Loucy (cell line): ENCODE data around the gene CIB4.

Experiments
- H2AFZ ChIP-seq: fragments of 200-600 bp; sonication (generic); 2 replicates; pipeline ENCODE4 v1.6.0; 2016; ENCODE audit warnings: antibody characterized with exemption, mild to moderate bottlenecking, low read length, moderate library complexity
- H3F3A ChIP-seq: fragments of 200-600 bp; 2 replicates; pipeline ENCODE4 v1.6.0; 2016; ENCODE audit warnings: antibody characterized with exemption, low read depth, mild to moderate bottlenecking
- H3K27me3 ChIP-seq: fragments of 200-600 bp; sonication (generic); 2 replicates; pipeline ENCODE4 v1.6.1; 2014; ENCODE audit warnings: low read length, mild to moderate bottlenecking; ENCODE audit not compliant: insufficient read depth, poor library complexity, severe bottlenecking
- H3K36me3 ChIP-seq: fragments of 200-600 bp; sonication (generic); 2 replicates; pipeline ENCODE4 v1.6.1; 2016; ENCODE audit warnings: low read length; ENCODE audit not compliant: insufficient read depth
- H3K4me1 ChIP-seq: fragments of 200-600 bp; sonication (generic); 2 replicates; pipeline ENCODE4 v1.5.1; 2014; ENCODE audit warnings: low read length, mild to moderate bottlenecking; ENCODE audit not compliant: insufficient read depth, poor library complexity, severe bottlenecking
- H3K4me2 ChIP-seq: fragments of 200-600 bp; sonication (generic); 2 replicates; pipeline ENCODE4 v1.6.0; 2014; ENCODE audit warnings: antibody characterized with exemption, low read length, low read depth, mild to moderate bottlenecking; ENCODE audit not compliant: poor library complexity, severe bottlenecking
- H3K4me3 ChIP-seq: fragments of 200-600 bp; sonication (generic); 2 replicates; pipeline ENCODE4 v1.5.1; 2014; ENCODE audit warnings: low read length, mild to moderate bottlenecking, mixed read lengths; ENCODE audit not compliant: poor library complexity, severe bottlenecking
- H3K79me2 ChIP-seq: fragments of 200-600 bp; sonication (generic); 2 replicates; pipeline ENCODE4 v1.6.1; 2014; ENCODE audit warnings: low read length; ENCODE audit not compliant: insufficient read depth
- H3K9ac ChIP-seq: fragments of 200-600 bp; sonication (generic); 2 replicates; pipeline ENCODE4 v1.6.0; 2014; ENCODE audit warnings: mild to moderate bottlenecking, low read depth, low read length, moderate library complexity; ENCODE audit not compliant: poor library complexity, severe bottlenecking
- H3K9me2 ChIP-seq: fragments of 200-600 bp; sonication (generic); replicated peaks from 2 replicates; pipeline ENCODE4 v1.6.1; 2016; ENCODE audit warnings: low read depth, low read length, mixed read lengths
- H3K9me3 ChIP-seq: fragments of 200-600 bp; sonication (generic); 2 replicates; pipeline ENCODE4 v1.6.1; 2014; ENCODE audit warnings: mild to moderate bottlenecking, antibody characterized with exemption, low read length, low read depth; ENCODE audit not compliant: insufficient read depth
- H4K20me1 ChIP-seq: fragments of 200-600 bp; sonication (generic); 2 replicates; pipeline ENCODE4 v1.6.0; 2014; ENCODE audit warnings: antibody characterized with exemption, low read length, mild to moderate bottlenecking; ENCODE audit not compliant: insufficient read depth, poor library complexity, severe bottlenecking
- CTCF ChIP-seq: fragments of 200-600 bp; sonication (generic); conservative IDR thresholded peaks from 2 replicates; pipeline ENCODE4 v1.5.1; 2014; ENCODE audit warnings: mild to moderate bottlenecking, antibody characterized with exemption, low read length
- EZH2phosphoT487 ChIP-seq: fragments of 200-600 bp; IDR thresholded peaks from 2 replicates; pipeline ENCODE4 v1.6.1; 2018; ENCODE audit warnings: antibody characterized with exemption, mild to moderate bottlenecking, moderate library complexity, borderline replicate concordance

Gene CIB4

GRCh38 chr2:26671691-26672090, 30.5 kb upstream of the CIB4 start:
- H3K9me3 ChIP-seq = no peaks in the 10 kb centered on the region
- H3F3A ChIP-seq = no peaks in the 10 kb centered on the region
- H3K4me3 ChIP-seq = no peak overlapping the region
- no peak overlapping the region for H2AFZ ChIP-seq
- no peaks in the 10 kb centered on the region for H3K27me3 ChIP-seq
- TF ChIP-seq CTCF (no peak), EZH2phosphoT487 (no peak)
- H3K4me1 ChIP-seq = no peaks in the 10 kb centered on the region
- no peak overlapping the region for H3K4me2 ChIP-seq
- no peaks in the 10 kb centered on the region for H3K79me2 ChIP-seq
- no peaks in the 10 kb centered on the region for H3K36me3 ChIP-seq
- no peaks in the 10 kb centered on the region for H3K9me2 ChIP-seq
- H3K9ac ChIP-seq = no peak overlapping the region
- H4K20me1 ChIP-seq = no peaks in the 10 kb centered on the region

- H3K9me3 ChIP-seq = no peaks in the 10 kb centered on the region
- H3K27me3 ChIP-seq = no peaks in the 10 kb centered on the region
- no peaks in the 10 kb centered on the region for H3K4me1 ChIP-seq
- H3K36me3 ChIP-seq = no peaks in the 10 kb centered on the region
- no peaks in the 10 kb centered on the region for H3F3A ChIP-seq
- no peaks in the 10 kb centered on the region for H3K79me2 ChIP-seq
- no peaks in the 10 kb centered on the region for H4K20me1 ChIP-seq
- H3K9me2 ChIP-seq = no peaks in the 10 kb centered on the region
- TF ChIP-seq CTCF = no peak
- no peak for TF ChIP-seq EZH2phosphoT487
- no peak overlapping the region for H3K4me3 ChIP-seq
- H3K9ac ChIP-seq = no peak overlapping the region
- H2AFZ ChIP-seq = no peak overlapping the region
- H3K4me2 ChIP-seq = no peak overlapping the region
These were observed 29.8 kb upstream of the CIB4 start for GRCh38 chr2:26670931-26671460.

GRCh38 chr2:26670171-26670570, 29.0 kb upstream of the CIB4 start:
- no peaks in the 10 kb centered on the region for H3K79me2 ChIP-seq
- peaks cover 4% of the 10 kb centered on the region; the same call in 1 of the 2 replicates for H3K9me3 ChIP-seq
- no peak overlapping the region for H3K4me3 ChIP-seq
- H3K27me3 ChIP-seq = no peaks in the 10 kb centered on the region
- no peaks in the 10 kb centered on the region for H3K4me1 ChIP-seq
- H2AFZ ChIP-seq = no peak overlapping the region
- no peak overlapping the region for H3K9ac ChIP-seq
- H3F3A ChIP-seq = no peaks in the 10 kb centered on the region
- no peaks in the 10 kb centered on the region for H3K9me2 ChIP-seq
- no peaks in the 10 kb centered on the region for H3K36me3 ChIP-seq
- no peaks in the 10 kb centered on the region for H4K20me1 ChIP-seq
- TF ChIP-seq EZH2phosphoT487 (no peak), CTCF (no peak)
- no peak overlapping the region for H3K4me2 ChIP-seq
